Hepatocyte (in vitro differentiated cells): ENCODE results near the gene RAP1GAP2.

Source experiments
- EZH2 ChIP-seq: fragments of 200-600 bp; sonication (generic); IDR thresholded peaks from 2 replicates; pipeline ENCODE4 v1.6.1; 2016; ENCODE audit warnings: antibody characterized with exemption, mild to moderate bottlenecking, borderline replicate concordance
- EZH2phosphoT487 ChIP-seq: fragments of 200-600 bp; sonication (generic); IDR thresholded peaks from one replicate; pipeline ENCODE4 v1.6.1; 2018; ENCODE audit warnings: antibody characterized with exemption, mild to moderate bottlenecking, low read depth, moderate library complexity; ENCODE audit not compliant: unreplicated experiment, severe bottlenecking
- TF ChIP-seq, protein P1 (sequence below): fragments of 200-600 bp; sonication (generic); IDR thresholded peaks from 2 replicates; pipeline ENCODE4 v1.5.1; 2016; ENCODE audit warnings: antibody characterized with exemption, mild to moderate bottlenecking; ENCODE audit not compliant: poor library complexity

DNA sequence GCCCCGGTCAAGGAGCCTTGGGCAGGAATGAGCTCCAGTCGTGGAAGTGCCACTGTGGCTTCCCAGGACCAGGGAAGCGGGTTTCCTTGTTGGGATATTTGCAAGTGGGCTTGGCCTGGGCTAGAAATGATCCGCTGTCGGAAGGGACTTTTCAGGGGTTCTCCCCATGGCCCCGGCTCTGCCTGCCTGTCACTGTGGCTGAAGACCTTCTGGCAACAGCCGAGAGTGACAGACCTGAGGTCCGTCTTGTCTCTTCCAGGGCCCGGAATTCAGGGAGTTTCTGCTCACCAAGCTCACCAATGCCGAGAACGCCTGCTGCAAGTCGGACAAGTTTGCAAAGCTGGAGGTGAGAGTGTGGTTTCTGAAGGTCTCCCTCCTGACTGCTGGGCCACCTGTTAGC, 209.5 kb downstream of the RAP1GAP2 start:
- TF ChIP-seq, protein P1, sequence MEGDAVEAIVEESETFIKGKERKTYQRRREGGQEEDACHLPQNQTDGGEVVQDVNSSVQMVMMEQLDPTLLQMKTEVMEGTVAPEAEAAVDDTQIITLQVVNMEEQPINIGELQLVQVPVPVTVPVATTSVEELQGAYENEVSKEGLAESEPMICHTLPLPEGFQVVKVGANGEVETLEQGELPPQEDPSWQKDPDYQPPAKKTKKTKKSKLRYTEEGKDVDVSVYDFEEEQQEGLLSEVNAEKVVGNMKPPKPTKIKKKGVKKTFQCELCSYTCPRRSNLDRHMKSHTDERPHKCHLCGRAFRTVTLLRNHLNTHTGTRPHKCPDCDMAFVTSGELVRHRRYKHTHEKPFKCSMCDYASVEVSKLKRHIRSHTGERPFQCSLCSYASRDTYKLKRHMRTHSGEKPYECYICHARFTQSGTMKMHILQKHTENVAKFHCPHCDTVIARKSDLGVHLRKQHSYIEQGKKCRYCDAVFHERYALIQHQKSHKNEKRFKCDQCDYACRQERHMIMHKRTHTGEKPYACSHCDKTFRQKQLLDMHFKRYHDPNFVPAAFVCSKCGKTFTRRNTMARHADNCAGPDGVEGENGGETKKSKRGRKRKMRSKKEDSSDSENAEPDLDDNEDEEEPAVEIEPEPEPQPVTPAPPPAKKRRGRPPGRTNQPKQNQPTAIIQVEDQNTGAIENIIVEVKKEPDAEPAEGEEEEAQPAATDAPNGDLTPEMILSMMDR = no peak
- TF ChIP-seq EZH2 (no peak), EZH2phosphoT487 (no peak)
